Gastroesophageal sphincter (tissue), 4 donors: Measurements from ENCODE around the gene MET. TPM values are rescaled to one million over a fixed set of nuclear protein-coding genes. Genes with fewer than 3 reads are reported as not detected.

Source experiments
- ATAC-seq: fragments of 150-250 bp; one replicate; pipeline ENCODE4 v1.9.1; 2016; ENCODE audit warnings: mild to moderate bottlenecking, moderate library complexity
- H3K27ac ChIP-seq, 4 donors: fragments of 200-600 bp; sonication (generic) in 3 of 4; 1 replicate in 3 of 4; 2 replicates in 1 of 4; pipeline ENCODE4 v1.5.1; 2016 to 2019
- H3K27me3 ChIP-seq: fragments of 200-600 bp; sonication (generic); one replicate; pipeline ENCODE4 v1.5.1; 2019
- H3K36me3 ChIP-seq, 2 donors: fragments of 200-600 bp; sonication (generic); one replicate each; pipeline ENCODE4 v1.5.1; 2019; ENCODE audit warnings: control low read depth in 1 of 2
- H3K4me1 ChIP-seq, 3 donors: fragments of 200-600 bp; sonication (generic); 1 replicate in 2 of 3; 2 replicates in 1 of 3; pipeline ENCODE4 v1.5.1; 2016 to 2019; ENCODE audit warnings: control low read depth in 2 of 3
- H3K4me3 ChIP-seq, 2 donors: fragments of 200-600 bp; sonication (generic); one replicate each; pipeline ENCODE4 v1.5.1; 2019; ENCODE audit warnings: mild to moderate bottlenecking in 1 of 2, moderate library complexity in 1 of 2
- H3K9me3 ChIP-seq, 3 donors: fragments of 200-600 bp; sonication (generic); one replicate each; pipeline ENCODE4 v1.5.1; 2017 to 2019; ENCODE audit warnings: control low read depth in 2 of 3
- EP300 ChIP-seq: sonication (generic); formaldehyde crosslinking; IDR thresholded peaks from one replicate; pipeline ENCODE4 v1.6.1; 2017; ENCODE audit warnings: antibody characterized with exemption, mild to moderate bottlenecking
- POLR2A ChIP-seq, 2 donors: fragments of 450-650 bp; IDR thresholded peaks; one replicate each; pipeline ENCODE4 v1.6.1; 2017; ENCODE audit warnings: antibody characterized with exemption in 2 of 2, mild to moderate bottlenecking in 2 of 2, moderate library complexity in 1 of 2
- POLR2AphosphoS5 ChIP-seq: sonication (generic); formaldehyde crosslinking; IDR thresholded peaks from one replicate; pipeline ENCODE4 v1.6.1; 2017; ENCODE audit warnings: antibody characterized with exemption
- WGBS, 2 donors: methylation state at CpG; one replicate each; pipeline ENCODE4 v1.1.5; 2018; ENCODE audit warnings: low coverage in 1 of 2; 5-methylcytosine and 5-hydroxymethylcytosine counted together
- total RNA-seq, 4 donors: library from RNA; depleted of rRNA; stranded (reverse); fragments of >200 nt; gene quantifications; one replicate each; pipeline ENCODE4 v1.1.0, GENCODE V29; 2016
- TF ChIP-seq, protein P1 (sequence below), 4 experiments: fragments of 200-600 bp in 2 of 4; fragments of 450-650 bp in 2 of 4; sonication (generic) in 1 of 4; IDR thresholded peaks; one replicate each; pipeline ENCODE4 v1.5.1; 2017 to 2019; ENCODE audit warnings: antibody characterized with exemption in 4 of 4, mild to moderate bottlenecking in 2 of 4, moderate library complexity in 2 of 4

Gene MET
- total RNA-seq, 4 donors from 2014 or later, result 5.8 to 27.2 (median 21.3) TPM

DNA sequence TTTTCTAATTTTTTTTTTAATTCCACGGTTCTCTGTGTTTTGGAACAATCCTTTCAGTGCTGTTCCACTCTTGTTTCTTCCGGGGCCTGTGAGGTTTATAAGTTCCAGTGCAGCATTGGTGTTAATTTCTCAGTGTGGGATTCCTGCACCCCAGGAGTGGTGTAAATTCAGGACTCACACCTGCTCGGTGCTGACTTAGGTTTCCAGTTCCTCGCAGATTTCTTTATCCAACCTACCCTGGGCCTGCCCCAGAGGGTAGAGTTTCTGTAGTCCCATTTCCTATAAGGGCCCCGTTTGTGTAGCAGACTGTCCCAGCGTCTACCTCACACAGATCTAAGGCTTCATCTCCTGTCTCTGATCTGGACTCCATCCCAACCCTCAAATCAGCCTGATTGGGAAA, 27.4 kb upstream of the MET start:
- Histone ChIP-seq H3K27me3 (no peaks in the 10 kb centered on the region), H3K9me3 (no peaks in the 10 kb centered on the region), H3K4me1 (no peaks in the 10 kb centered on the region), H3K4me3 (no peak overlapping the region), H3K27ac (no peak overlapping the region), H3K36me3 (no peaks in the 10 kb centered on the region)
- TF ChIP-seq EP300 (no peak), POLR2AphosphoS5 (no peak), POLR2A (IDR thresholded peaks at IDR 0.05) (no peak)
- TF ChIP-seq, protein P1, sequence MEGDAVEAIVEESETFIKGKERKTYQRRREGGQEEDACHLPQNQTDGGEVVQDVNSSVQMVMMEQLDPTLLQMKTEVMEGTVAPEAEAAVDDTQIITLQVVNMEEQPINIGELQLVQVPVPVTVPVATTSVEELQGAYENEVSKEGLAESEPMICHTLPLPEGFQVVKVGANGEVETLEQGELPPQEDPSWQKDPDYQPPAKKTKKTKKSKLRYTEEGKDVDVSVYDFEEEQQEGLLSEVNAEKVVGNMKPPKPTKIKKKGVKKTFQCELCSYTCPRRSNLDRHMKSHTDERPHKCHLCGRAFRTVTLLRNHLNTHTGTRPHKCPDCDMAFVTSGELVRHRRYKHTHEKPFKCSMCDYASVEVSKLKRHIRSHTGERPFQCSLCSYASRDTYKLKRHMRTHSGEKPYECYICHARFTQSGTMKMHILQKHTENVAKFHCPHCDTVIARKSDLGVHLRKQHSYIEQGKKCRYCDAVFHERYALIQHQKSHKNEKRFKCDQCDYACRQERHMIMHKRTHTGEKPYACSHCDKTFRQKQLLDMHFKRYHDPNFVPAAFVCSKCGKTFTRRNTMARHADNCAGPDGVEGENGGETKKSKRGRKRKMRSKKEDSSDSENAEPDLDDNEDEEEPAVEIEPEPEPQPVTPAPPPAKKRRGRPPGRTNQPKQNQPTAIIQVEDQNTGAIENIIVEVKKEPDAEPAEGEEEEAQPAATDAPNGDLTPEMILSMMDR (IDR thresholded peaks at IDR 0.05), result no peak
- WGBS, 2 donors, result 74% methylated on average over 6 of the region's 6 CpGs; no CpG with 5 or more reads in 1 of the 2 donors
- no peak for ATAC-seq

DNA sequence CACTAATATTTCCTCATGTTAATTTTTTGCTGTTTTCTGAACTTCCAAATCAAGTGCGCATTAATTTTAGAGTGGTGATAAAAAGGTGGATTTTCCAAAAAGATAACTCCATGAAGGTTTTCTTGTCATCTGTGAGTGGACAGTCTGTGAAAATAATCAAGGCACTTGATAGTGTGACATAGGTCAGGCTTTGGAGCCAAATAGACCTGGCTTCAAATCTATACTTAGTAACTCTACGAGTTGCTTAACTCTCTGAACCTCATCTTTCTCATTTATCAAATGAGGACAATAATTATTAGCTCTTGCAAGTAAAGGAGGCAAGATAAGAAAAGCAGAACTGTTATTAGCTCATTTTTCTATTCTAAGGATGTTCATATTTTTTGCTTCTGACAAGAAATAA, 24.7 kb upstream of the MET start:
- TF ChIP-seq, protein P1 (IDR thresholded peaks at IDR 0.05), result no peak
- TF ChIP-seq EP300 (no peak), POLR2AphosphoS5 (no peak), POLR2A (IDR thresholded peaks at IDR 0.05) (no peak)
- Histone ChIP-seq H3K27me3 (no peaks in the 10 kb centered on the region), H3K9me3 (no peaks in the 10 kb centered on the region), H3K4me1 (no peaks in the 10 kb centered on the region), H3K27ac (no peak overlapping the region), H3K36me3 (no peaks in the 10 kb centered on the region), H3K4me3 (no peak overlapping the region)
- no peak for ATAC-seq
- 77 to 78% methylated on average over 2 of the region's 2 CpGs for WGBS, 2 donors

DNA sequence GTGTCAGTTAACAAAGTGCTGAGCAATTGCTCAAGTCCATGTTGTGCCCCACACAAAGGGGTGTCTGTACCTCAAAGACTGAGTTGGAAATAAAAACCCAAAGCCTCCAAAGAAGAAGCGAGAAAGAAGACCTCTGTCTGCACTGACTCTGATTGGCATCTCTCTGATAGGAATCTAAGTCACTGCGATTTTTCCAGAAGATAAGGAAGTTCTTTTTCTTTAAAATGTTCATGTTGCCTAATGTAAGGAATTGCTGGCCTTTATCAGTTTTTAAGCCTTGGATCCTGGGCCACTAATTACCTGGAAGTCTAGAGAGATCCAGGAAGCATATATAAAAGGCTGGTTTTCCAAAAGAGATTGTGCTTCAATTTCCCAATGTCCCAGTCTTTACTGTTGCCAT, 24.1 kb upstream of the MET start:
- H3K4me1 ChIP-seq, result peaks cover 0 to 3% (median 0%) of the 10 kb centered on the region in 3 donors
- H3K4me3 ChIP-seq, result no peak overlapping the region
- H3K27ac ChIP-seq, result no peak overlapping the region
- no peaks in the 10 kb centered on the region for H3K27me3 ChIP-seq
- WGBS, 2 donors, result 60 to 86% methylated on average over 1 to 2 of the region's 2 CpGs
- no peaks in the 10 kb centered on the region for H3K9me3 ChIP-seq
- TF ChIP-seq POLR2A (IDR thresholded peaks at IDR 0.05) (no peak), EP300 (no peak)
- ATAC-seq, result no peak
- H3K36me3 ChIP-seq, result no peaks in the 10 kb centered on the region

DNA sequence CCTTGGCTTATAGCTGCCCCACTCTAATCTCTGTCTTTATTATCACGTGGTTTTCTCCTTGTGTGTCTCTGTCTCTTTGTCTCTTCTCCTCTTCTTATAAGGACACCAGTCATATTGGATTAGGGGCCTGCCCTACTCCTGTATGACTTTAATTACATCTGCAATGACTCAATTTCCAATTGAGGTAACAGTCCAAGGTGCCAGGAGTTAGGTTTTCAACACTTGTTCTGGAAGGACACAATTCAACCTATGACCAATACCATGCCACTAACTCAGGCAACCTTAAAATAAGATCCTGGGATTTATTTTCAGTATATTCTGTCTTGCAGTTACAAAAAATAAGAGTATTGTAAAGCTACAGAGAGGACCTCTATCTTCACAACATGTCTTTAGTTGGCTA, 21.6 kb upstream of the MET start:
- H3K27me3 ChIP-seq, result no peaks in the 10 kb centered on the region
- no peaks in the 10 kb centered on the region for H3K36me3 ChIP-seq
- H3K4me3 ChIP-seq, result no peak overlapping the region
- peaks cover 0 to 6% (median 0%) of the 10 kb centered on the region in 3 donors for H3K4me1 ChIP-seq
- no peak overlapping the region for H3K27ac ChIP-seq
- WGBS, 2 donors, result 80 to 100% methylated on average over 1 of the region's 1 CpG
- ATAC-seq, result no peak
- H3K9me3 ChIP-seq, result no peaks in the 10 kb centered on the region
- no peak for TF ChIP-seq POLR2AphosphoS5
- TF ChIP-seq, protein P1 (IDR thresholded peaks at IDR 0.05), result no peak
- no peak for TF ChIP-seq POLR2A (IDR thresholded peaks at IDR 0.05)
- no peak for TF ChIP-seq EP300

DNA sequence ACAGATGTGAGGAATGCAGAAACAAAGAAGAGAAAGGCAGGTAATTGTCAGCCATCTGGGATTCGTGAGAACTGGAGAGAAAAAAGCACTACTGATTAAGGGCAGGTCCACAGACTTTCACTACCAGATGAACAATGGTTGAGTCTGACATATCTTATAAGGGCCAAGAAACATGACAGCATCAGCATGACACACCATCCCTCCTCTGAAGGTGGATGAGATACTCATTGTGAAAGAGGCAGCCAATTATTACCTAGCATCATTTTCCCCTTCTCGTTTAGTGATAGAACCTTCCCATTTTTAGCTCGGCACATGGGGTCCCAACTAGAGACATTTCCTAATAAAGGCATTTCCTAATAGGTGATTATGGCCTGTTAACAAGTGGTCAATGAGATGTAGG, 19.2 kb upstream of the MET start:
- Histone ChIP-seq H3K4me1 (peaks cover 0 to 6% (median 0%) of the 10 kb centered on the region in 3 donors), H3K9me3 (no peaks in the 10 kb centered on the region), H3K4me3 (no peak overlapping the region), H3K27me3 (no peaks in the 10 kb centered on the region), H3K36me3 (no peaks in the 10 kb centered on the region), H3K27ac (peak overlapping the region in 3 of 4 donors; percentile 25 to 53 (median 50))
- no peak for ATAC-seq
- WGBS, 2 donors, result 86% methylated on average over 2 to 3 of the region's 3 CpGs
- no peak for TF ChIP-seq POLR2AphosphoS5
- TF ChIP-seq EP300, result no peak
- TF ChIP-seq, protein P1 (IDR thresholded peaks at IDR 0.05), result no peak
- no peak for TF ChIP-seq POLR2A (IDR thresholded peaks at IDR 0.05)
